Type B pancreatic cell (in vitro differentiated cells): ENCODE measurements around the gene FBXW4. TPM values are rescaled to one million over a fixed set of nuclear protein-coding genes. Genes with fewer than 3 reads are reported as not detected.

Experiments
- DNase-seq: peaks from one replicate; pipeline ENCODE4 v3.0.0; 2021; ENCODE audit warnings: mixed read lengths; ENCODE audit not compliant: unreplicated experiment; ENCODE audit errors: extremely low spot score
- H3K27ac Mint-ChIP-seq: 2 replicates; pipeline ENCODE4 v1.8.0; 2021; ENCODE audit warnings: mild to moderate bottlenecking, mixed read lengths
- H3K27me3 Mint-ChIP-seq: 2 replicates; pipeline ENCODE4 v1.8.0; 2021; ENCODE audit warnings: mixed read lengths
- H3K36me3 Mint-ChIP-seq: 2 replicates; pipeline ENCODE4 v1.8.0; 2021; ENCODE audit warnings: mixed read lengths
- H3K4me1 Mint-ChIP-seq: one replicate; pipeline ENCODE4 v1.8.0; 2021; ENCODE audit warnings: mixed read lengths; ENCODE audit not compliant: unreplicated experiment
- H3K4me3 Mint-ChIP-seq: 2 replicates; pipeline ENCODE4 v1.8.0; 2021; ENCODE audit warnings: mild to moderate bottlenecking, mixed read lengths
- H3K9me3 Mint-ChIP-seq: 2 replicates; pipeline ENCODE4 v1.8.0; 2021; ENCODE audit warnings: mixed read lengths
- total RNA-seq: library from RNA; stranded (reverse); gene quantifications from 2 replicates; pipeline ENCODE4 v1.2.1, GENCODE V29; 2021; ENCODE audit warnings: low replicate concordance
- TF ChIP-seq, protein P1 (sequence below): fragments of 200-600 bp; sonication (generic); conservative IDR thresholded peaks from 2 replicates; pipeline ENCODE4 v1.5.0; 2021; ENCODE audit warnings: antibody characterized with exemption, mild to moderate bottlenecking

FBXW4 gene
- total RNA-seq, 1 donor from 2014 or later, result 43.7 TPM

- H3K9me3 Mint-ChIP-seq, result no peaks in the 10 kb centered on the region
These were observed 25.7 kb upstream of the FBXW4 start for GRCh38 chr10:101720606-101721230.

GRCh38 chr10:101718690-101719275, 23.8 kb upstream of the FBXW4 start:
- TF ChIP-seq, protein P1, sequence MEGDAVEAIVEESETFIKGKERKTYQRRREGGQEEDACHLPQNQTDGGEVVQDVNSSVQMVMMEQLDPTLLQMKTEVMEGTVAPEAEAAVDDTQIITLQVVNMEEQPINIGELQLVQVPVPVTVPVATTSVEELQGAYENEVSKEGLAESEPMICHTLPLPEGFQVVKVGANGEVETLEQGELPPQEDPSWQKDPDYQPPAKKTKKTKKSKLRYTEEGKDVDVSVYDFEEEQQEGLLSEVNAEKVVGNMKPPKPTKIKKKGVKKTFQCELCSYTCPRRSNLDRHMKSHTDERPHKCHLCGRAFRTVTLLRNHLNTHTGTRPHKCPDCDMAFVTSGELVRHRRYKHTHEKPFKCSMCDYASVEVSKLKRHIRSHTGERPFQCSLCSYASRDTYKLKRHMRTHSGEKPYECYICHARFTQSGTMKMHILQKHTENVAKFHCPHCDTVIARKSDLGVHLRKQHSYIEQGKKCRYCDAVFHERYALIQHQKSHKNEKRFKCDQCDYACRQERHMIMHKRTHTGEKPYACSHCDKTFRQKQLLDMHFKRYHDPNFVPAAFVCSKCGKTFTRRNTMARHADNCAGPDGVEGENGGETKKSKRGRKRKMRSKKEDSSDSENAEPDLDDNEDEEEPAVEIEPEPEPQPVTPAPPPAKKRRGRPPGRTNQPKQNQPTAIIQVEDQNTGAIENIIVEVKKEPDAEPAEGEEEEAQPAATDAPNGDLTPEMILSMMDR, result no peak
- Mint-ChIP-seq H3K27ac (no peak overlapping the region), H3K4me3 (no peak overlapping the region), H3K36me3 (no peaks in the 10 kb centered on the region), H3K9me3 (no peaks in the 10 kb centered on the region), H3K4me1 (no peaks in the 10 kb centered on the region), H3K27me3 (peaks cover 11% of the 10 kb centered on the region)
- no peak for DNase-seq

More at GRCh38 chr10:101720606-101721230, 25.7 kb upstream of the FBXW4 start:
- peaks cover 9% of the 10 kb centered on the region for H3K4me1 Mint-ChIP-seq
- no peak overlapping the region for H3K4me3 Mint-ChIP-seq
- H3K27me3 Mint-ChIP-seq, result peaks cover 14% of the 10 kb centered on the region
- no peak overlapping the region for H3K27ac Mint-ChIP-seq
- TF ChIP-seq, protein P1, result no peak
- no peak for DNase-seq
- H3K36me3 Mint-ChIP-seq, result no peaks in the 10 kb centered on the region

DNA sequence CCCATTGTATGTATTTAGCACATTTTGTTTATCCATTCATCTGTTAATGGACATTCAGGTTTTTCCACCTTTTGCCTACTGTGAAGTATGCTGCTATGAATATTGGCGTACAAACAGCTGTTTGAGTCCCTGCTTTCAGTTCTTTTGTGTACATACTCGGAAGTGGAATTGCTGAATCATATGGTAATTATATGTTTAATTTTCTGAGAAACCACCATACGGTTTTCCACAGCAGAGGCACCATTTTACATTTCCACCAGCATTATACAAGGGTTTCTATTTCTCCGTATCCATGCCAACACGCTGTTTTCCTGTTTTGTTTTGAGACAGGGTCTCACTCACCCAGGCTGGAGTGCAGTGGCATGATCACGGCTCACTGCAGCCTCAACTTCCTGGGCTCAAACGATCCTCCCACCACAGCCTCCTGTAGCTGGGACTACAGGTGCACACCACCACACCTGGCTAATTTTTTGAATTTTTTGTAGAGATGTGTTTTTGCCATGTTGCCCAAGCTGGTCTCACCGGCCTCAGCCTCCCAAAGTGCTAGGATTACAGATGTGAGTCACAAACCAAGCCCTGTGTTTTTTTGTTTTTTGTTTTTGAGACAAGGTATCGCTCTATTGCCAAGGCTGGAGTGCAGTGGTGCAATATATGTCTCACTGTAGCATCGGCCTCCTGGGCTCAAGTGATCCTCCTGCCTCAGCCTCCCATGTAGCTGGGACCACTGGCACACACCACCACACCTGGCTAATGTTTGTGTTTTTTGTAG, 22.1 kb upstream of the FBXW4 start:
- Mint-ChIP-seq H3K36me3 (no peaks in the 10 kb centered on the region), H3K4me1 (no peaks in the 10 kb centered on the region), H3K27me3 (peaks cover 11% of the 10 kb centered on the region), H3K4me3 (no peak overlapping the region), H3K9me3 (no peaks in the 10 kb centered on the region), H3K27ac (peak overlapping the region; percentile 72)
- no peak for DNase-seq
- TF ChIP-seq, protein P1, result no peak

GRCh38 chr10:101712997-101713396, 18.0 kb upstream of the FBXW4 start:
- H3K27me3 Mint-ChIP-seq, result peaks cover 19% of the 10 kb centered on the region
- H3K9me3 Mint-ChIP-seq, result no peaks in the 10 kb centered on the region
- peaks cover 9% of the 10 kb centered on the region for H3K4me1 Mint-ChIP-seq
- TF ChIP-seq, protein P1, result no peak
- H3K36me3 Mint-ChIP-seq, result no peaks in the 10 kb centered on the region
- no peak for DNase-seq
- no peak overlapping the region for H3K27ac Mint-ChIP-seq
- H3K4me3 Mint-ChIP-seq, result no peak overlapping the region

DNA sequence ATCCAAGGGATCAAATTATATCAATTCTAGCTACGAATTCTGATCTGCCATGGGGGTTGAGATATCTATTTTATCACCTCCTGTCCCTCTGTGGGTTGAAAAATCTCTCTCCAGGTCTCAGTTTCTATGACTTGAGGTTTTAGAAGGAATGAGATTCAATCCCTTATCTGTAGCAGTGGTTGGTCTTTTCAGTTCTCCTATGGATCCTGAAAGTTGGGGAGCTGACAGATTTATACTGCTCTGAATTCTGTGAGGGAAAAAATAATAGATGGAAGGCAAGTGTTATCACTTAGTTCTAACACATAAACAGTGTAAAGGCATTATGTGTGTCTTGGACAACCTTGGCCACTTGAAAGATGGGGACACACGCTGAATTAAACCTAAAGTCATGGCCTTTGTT, 15.8 kb upstream of the FBXW4 start:
- Mint-ChIP-seq H3K27ac (no peak overlapping the region), H3K9me3 (no peaks in the 10 kb centered on the region), H3K4me1 (peaks cover 9% of the 10 kb centered on the region), H3K4me3 (no peak overlapping the region), H3K27me3 (peaks cover 28% of the 10 kb centered on the region), H3K36me3 (no peaks in the 10 kb centered on the region)
- no peak for DNase-seq
- TF ChIP-seq, protein P1, result no peak
